NCI-H2196 treated with DMSO at 0.1 percent for 48 hours (cell line): ENCODE data around the gene UBE2E1.
"Not testable (repeated sequence)": the region's sequence is repeated elsewhere in the genome, so short reads cannot be mapped to it uniquely, and the experiment has no call there.

Experiments
- DNase-seq: peaks from one replicate; lab custom pipeline; 2025; ENCODE audit not compliant: unreplicated experiment; lab: John Stamatoyannopoulos, UW

The UBE2E1 gene

DNA sequence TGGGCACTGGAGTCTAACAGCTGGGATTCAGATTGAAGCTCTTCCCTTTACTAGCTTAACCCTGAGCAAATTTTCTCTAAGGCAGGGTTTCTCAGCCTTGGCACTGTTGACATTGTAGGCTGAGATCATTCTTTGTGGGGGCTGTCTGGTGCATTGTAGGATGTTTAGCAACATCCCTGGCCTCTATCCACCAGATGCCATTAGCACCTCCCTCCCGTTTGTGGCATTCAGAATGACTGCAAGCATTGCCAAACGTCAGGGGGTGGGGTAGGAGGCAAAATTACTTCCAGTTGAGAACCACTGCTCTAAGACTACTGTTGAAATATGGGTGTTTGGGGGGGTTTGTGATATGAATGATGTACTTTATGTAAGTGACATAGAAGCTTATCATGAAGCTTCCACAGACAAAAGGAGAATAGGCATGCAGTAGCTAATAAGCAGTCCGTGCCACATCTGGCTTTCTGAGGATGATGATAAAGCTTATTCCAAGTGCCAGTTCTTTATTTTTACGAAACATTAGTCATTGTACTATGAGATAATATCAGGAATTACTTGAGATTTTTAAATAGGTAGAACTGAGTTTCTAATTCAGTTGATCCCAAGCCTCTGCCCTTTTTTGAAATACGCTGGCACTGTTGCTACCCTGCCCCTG is 71.7 kb downstream of the UBE2E1 start:
- DNase-seq, result no peak

DNA sequence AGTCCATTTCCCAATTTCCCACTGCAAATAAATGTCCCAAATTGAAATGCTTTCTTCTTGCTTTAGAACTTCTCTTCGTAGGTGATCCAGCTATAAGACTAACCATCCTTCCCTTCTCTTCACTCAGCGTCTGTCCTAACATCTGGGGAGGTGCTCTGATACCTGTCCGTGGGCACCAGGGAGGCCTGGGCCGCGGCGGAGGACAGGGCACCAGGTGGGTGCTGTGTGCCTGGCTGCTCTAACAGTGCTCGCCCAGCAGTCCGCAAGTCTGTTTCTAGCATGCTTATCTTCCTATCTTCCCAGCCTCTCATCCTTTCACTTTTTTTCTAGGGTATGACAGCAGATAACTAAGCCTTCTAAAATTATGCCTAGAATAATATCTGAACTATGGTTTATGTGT is 73.7 kb downstream of the UBE2E1 start:
- DNase-seq, result no peak

DNA sequence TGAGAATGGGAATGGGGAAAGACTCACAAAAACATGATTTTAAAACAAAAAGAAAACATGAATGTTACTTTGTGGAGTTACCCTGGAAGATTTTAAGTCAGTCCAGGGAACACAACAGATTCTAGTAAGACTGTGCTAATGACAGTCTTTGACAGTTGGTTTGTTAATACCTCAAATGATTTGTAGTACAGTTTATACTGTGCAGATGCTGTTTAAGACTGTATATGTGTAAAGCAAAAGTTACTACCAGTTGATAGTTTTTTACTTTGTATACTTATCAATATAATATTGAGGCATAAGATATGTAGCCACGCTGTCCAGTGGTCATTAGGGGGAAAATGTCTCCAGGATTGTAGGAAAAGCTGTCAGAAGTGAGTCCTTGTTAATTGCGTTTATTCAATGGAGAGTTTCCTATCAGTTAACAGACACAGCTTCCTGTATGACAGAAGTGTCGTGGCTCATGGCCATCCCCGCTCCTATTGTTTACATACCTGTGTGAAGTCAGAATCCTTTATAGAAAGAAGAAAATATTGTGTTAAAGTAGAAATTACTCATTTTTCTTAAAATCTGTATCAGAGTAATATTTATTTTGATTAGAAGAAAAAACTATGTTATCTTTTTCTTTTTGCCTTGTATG is 75.1 kb downstream of the UBE2E1 start:
- DNase-seq, result no peak

DNA sequence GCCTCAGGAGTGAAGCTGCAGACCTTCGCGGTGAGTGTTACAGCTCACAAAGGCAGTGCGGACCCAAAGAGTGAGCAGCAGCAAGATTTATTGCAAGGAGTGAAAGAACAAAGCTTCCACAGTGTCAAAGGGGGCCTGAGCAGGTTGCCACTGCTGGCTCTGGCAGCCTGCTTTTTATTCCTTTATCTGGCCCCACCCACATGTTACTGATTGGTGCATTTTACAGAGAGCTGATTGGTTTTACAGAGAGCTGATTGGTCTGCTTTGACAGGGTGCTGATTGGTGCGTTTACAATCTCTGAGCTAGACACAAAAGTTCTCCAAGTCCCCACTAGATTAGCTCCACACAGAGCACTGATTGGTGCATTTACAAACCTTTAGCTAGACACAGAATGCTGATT is 76.2 kb downstream of the UBE2E1 start:
- not testable (repeated sequence) for DNase-seq

DNA sequence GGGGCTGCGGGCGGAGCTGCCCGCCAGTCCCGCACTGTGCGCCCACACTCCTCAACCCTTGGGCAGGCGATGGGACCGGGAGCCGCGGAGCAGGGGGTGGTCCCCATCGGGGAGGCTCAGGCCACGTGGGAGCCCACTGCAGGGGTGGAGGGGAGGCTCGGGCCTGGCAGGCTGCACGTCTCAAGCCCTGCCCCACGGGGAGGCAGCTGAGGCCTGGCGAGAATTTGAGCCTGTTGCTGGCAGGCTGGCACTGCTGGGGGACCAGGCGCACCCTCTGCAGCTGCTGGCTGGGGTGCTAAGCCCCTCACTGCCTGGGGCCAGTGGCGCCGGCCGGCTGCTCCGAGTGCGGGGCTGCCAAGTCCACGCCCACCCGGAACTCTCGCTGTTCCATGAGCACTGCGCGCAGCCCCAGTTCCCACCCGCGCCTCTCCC is 76.7 kb downstream of the UBE2E1 start:
- no peak for DNase-seq

DNA sequence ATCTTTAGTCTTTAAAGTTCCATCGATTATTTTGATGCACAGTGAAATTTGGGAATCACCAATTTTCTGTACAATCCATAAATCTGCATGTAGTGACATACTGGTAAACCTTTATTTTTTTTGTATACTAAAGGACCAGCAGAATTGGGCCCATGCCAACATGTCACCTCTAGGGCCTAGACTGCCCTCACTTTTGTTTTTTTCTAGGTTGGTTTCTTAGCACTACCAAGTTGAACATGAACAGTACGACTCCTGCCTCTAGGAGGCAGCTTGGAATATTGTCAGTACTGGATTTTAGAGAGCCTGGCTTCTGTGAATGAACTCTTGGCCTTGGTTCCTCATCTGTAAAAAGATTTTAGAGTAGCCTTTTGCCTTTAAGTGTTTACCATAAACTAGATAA is 78.7 kb downstream of the UBE2E1 start:
- DNase-seq, result no peak

DNA sequence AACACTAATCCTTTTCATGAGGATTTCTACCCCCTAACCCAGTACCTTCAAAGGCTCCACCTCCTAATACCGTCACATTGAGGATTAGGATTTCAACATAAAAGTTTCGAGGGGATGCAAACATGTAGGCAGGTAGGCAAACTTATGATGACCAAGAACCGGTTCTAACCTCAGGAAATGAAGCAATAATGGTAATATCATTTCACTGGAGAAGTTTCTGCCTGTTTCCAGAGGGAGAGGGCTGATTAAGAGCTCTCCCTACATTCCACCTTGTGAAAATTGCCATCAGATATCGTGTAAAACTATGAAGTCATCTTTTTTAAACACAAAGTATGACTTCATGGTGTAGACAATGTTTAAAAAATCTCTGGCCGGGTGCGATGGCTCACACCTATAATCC is 79.5 kb downstream of the UBE2E1 start:
- DNase-seq, result no peak

DNA sequence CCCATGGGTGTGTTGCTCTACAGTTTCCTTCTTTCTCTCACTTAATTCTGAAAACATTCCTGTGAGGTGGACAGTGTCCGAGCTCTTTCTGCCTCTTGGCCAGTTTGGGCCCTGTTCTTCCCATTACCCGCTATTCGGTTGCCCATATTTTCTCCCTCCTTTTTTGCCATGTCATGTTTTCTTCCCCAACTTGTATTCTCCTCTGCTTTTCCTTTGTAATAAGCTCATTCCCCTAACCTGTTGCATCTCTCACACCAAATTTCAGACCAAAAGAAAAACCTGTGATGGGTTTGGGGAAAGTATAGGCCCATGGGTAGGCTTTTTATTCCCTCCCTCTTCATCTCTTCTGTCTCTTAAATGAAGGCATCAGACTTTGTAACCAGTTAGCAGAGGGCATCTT is 80.6 kb downstream of the UBE2E1 start:
- no peak for DNase-seq

DNA sequence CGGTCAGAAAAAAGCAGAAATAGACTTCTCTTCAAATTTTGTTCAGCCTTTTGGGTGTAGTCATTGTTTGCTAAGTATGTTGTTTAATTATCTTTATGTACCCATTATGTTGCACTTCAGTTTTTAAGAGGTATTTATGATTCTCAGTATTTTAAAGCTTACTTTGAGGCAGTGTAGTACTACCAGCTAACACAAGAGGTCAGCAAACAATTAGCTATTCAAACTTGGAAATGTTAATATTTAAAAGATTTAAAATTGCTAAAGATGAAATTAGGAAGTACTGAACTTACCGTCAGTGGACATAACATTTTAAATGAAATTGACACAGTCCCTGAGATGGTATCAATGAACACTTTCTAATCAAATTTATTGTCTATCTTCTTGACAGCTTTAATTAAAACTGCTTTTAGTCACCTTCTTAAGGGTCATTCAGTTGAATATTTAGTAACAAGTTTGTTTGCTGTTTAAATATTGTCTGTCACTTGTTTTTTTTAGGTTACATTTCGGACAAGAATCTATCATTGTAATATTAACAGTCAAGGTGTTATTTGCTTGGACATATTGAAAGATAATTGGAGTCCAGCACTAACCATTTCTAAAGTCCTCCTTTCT is 83.0 kb downstream of the UBE2E1 start:
- DNase-seq, result no peak

DNA sequence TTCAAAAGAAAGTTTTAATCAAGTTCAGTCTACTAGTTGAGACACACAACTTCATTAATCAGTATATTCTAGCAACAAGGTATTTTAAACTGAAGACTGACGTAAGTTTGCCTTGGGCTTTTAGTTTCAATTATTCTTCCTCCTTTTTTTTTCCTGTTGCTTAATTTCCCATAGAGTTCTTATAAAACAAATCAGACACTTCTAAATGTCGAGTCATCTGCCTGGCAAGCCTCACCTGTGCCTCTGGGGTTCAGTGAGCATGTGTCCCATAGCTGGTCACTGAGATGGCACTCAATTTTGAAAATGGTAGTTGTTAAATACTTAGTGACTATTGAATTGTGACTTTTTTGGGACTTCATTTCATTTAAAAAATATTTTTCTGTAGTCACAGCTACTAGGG is 83.6 kb downstream of the UBE2E1 start:
- no peak for DNase-seq

DNA sequence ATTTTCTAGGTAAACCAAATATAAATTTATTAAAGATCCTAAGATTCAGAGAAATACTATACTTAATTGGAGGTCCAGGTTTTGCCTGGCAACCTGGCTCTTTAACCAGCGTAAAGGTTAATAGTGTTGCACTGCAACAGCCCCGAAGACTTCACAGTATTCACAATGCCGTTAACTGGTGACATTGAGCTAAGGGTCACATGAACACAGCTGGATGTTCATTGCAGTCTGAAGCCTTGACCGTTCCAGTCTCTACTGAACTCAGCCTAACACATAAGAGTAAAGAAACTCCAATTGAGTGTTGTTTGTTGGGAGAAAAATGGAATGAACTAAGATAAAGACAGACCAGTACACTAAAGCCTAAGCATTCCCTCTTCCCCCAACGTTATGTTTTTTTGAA is 84.2 kb downstream of the UBE2E1 start:
- DNase-seq, result no peak

DNA sequence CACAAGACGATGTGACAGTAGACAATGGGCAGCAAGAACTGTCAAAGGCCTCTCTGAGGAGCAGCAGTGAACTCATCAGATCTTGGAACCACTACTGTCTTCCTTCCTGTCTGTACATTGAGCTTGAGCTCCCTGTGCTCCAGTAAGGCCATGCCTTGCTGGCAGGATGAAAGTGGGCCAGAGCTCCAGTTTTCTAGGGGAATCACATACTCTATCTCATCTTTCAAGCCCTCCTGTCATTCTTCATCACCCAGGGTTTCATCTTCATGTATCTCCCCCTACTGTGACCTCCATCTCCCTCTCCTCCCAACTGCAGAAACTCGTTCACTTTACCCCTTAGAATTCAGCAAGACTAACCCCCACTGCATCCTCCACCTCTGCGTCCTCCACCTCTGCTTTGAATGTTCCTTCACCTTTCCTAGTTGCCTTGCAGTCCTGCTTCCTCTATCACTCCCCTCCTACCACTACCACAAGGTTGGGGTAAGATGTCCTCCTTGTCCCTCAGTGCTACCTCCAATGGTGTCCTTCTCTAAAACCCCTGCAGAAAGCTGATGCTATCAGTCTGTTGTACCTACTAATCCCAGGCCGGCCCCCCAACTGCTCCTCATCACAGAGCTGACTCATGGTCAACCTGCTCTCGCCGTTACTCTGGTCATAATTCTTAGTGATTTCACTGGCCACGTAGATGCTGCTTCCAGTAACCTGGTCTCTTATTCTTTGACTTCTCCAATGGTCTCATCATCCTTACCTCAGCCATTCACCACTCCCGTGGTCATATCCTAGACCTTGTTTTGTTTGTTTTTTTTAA is 88.7 kb downstream of the UBE2E1 start:
- no peak for DNase-seq

DNA sequence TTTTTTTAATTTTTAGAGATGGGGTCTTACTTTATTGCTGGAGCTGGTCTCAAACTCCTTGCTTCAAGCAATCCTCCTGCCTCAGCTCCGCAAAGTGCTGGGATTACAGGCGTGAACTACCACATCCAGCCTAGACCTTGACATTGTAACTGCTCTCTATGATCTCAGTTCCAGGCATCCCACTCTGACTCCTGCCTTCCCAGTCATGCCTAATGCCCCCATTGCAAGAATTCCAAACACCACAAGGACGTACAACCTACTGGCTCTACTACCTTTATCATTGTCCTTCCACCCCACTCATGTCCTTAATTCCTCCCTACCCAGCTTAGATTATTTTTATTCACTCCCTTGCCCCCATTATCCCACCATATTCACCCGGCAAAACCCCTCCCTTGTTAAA is 89.4 kb downstream of the UBE2E1 start:
- no peak for DNase-seq

DNA sequence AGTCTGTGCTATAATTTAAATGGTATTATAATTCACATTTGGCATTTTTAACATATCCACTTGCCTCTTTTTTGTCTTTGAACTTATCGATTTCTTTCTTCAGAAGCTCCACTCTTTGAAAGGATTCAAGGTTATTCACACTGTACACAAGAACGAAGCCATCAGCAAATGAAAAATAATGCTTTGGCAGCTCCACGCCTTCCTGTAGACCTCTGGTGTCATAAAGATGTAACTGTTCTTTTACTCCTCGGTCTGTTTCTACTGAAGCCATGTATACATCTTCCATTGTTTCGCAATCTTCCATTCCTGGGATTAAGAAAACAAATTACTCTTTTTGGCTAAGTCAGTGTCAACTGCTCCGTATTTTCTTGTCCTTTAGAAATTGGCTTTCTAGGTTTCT is 95.0 kb downstream of the UBE2E1 start:
- DNase-seq, result no peak

DNA sequence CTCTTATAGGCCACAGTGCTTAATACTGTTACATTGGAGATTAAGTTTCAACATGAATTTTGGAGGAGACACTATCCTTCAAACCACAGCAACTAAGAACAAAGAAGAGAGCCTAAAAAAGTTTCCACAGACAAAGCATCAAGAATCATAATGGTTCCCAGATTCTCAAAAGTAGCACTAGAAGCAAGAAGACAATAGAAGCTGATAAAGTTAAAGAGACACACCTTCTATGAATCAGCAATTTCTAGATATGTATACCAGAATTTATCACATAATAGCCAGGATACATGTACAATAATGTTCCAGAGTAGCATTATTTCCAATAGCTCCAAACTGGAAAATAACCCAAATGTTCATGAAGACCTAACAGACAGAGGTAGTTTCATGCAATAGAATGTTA is 98.8 kb downstream of the UBE2E1 start:
- DNase-seq, result no peak

DNA sequence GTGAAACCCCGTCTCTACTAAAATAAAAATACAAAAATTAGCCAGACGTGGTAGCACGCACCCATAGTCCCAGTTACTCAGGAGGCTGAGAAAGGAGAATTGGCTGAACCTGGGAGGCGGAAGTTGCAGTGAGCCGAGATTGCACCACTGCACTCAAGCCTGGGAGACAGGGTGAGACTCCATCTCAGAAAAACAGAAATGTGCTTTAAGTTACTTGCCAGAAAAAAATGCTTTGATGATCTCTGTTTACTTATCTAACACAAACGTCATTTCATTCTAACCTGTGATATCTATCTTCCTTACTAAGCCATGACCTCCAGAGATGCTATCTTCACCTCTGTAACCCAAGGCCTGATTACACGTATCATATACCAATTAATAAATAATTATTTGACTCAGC is 103.6 kb downstream of the UBE2E1 start:
- no peak for DNase-seq

DNA sequence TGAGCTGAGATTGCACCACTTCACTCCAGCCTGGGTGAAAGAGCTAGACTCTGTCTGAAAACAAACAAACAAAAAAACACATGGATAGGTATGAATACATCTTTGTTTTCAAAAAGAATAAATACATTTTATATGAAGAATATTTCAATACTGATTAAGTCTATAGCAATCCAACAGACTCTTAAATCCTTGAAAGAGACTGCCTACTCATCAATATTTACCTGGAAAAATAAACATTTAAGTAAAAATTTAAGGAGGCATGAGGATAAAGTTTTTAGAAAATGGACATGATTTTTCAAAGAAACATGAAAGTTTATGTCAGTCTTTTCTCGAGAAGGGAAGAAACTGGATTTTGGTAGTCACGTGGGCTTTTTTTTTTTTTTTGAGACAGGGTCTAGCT is 105.6 kb downstream of the UBE2E1 start:
- DNase-seq, result no peak

DNA sequence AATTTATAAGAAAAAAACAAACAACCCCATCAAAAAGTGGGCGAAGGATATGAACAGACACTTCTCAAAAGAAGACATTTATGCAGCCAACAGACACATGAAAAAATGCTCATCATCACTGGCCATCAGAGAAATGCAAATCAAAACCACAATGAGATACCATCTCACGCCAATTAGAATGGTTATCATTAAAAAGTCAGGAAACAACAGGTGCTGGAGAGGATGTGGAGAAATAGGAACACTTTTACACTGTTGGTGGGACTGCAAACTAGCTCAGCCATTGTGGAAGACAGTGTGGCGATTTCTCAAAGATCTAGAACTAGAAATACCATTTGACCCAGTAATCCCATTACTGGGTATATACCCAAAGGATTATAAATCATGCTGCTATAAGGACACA is 106.6 kb downstream of the UBE2E1 start:
- DNase-seq, result not testable (repeated sequence)

DNA sequence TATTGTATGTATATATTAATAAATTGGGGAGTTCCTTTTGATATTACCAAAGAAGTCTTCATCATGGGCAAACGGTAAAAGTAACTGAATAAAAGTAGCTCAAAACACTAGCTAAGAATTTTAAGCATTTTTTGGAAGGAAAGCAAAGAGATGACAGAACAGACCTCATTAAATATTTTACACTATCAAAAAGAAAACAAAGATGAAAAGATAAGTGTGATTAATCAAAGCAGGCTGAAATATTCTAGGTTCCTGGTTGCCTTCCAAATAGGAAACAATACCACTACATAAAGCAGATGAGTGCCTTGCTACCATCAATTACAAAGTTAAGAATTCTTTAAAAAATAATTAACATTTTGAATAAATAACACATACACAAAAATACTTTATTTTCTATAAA is 107.4 kb downstream of the UBE2E1 start:
- DNase-seq, result no peak

DNA sequence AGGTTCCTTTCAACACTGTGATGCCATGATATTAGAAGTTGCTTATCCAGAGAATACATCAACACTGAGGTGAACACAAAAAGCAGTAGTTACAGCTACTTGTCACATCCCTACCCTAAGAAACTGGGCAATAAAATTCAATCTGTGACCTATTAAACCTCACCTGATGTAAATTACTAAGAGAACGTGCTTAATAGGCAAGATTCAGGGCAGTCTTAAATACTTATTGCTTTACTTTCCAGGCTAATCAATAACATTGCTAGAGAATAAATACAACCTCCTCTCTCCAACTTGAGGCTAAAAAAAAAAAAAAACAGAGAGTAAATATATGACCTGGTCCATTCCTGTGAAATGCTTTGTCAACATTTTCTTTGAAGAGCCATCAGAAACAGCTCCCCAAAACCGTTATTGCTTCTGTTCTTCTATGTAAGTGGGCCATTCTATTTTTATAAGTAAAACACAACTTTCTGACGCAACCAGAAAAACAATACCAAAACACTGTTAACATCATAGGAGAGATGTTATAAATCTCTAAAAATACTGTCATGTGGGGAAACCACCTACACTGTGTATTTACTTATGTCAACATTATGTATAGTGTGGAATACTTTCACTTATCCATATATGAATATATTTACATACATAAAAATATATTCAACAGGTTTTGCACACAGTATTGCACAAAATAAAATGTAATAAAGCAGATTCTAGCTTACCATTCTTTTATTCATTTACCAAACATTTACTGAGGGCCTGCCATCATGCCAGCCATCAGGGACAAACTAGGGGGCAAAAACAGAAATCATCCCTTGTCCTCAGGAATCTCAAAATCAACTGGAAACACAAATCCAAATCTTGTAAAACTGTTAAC is 108.4 kb downstream of the UBE2E1 start:
- no peak for DNase-seq

DNA sequence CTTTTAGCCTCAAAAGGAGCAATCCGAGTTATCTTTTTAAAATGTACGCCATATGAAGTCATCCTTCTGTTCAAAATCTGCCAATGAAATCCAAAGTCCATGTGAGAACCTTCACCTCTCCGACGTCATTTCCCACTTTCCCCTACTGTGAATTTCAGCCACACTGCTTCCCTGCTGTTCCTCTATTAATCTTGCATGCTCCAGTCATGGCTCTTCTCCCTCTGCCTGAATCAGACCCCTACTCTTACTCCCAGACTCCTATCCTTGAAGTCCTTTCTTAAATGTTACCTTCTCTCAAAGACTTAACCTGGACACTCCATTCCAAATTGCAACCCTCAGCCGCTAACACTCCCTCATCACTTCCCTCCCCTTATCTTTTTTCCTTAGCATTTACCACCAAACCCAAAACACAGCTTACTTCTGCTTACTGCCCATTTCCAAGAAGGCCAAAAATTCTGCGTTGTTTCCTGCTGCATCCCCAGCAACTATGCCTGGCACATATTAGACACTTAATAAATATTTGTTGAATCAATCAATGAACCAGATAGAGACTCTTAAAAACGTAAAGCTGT is 109.9 kb downstream of the UBE2E1 start:
- DNase-seq, result no peak
